OCI-LY3 (cell line): ENCODE measurements around the gene ARHGEF28.
A peak's percentile ranks its signal among the peaks of the same experiment; 100 is the strongest.

Experiments used
- H2AFZ ChIP-seq: fragments of 200-600, 300-600 bp; shearing (Covaris generic); 2 replicates; pipeline ENCODE4 v1.6.0; 2014; ENCODE audit warnings: antibody characterized with exemption, low read depth, low read length
- H3K27ac ChIP-seq: fragments of 200-600, 300-600 bp; sonication (generic); 2 replicates; pipeline ENCODE4 v1.5.1; 2014; ENCODE audit warnings: mild to moderate bottlenecking, low read length, moderate library complexity, mixed read lengths
- H3K27me3 ChIP-seq: fragments of 200-600, 300-600 bp; sonication (generic); 2 replicates; pipeline ENCODE4 v1.6.1; 2014; ENCODE audit warnings: low read depth, low read length, mixed read lengths
- H3K36me3 ChIP-seq: fragments of 200-600, 300-600 bp; sonication (generic); replicated peaks from 2 replicates; pipeline ENCODE3; 2014; ENCODE audit warnings: low read depth, low read length, mixed read lengths
- H3K4me1 ChIP-seq: fragments of 300-600, 200-600 bp; sonication (generic); 2 replicates; pipeline ENCODE4 v1.6.1; 2014; ENCODE audit warnings: low read length, mixed read lengths
- H3K4me2 ChIP-seq: fragments of 200-600, 300-600 bp; sonication (generic); 2 replicates; pipeline ENCODE4 v1.6.1; 2014; ENCODE audit warnings: low read length, mixed read lengths
- H3K4me3 ChIP-seq: fragments of 300-600, 200-600 bp; sonication (generic); 2 replicates; pipeline ENCODE4 v1.5.1; 2014; ENCODE audit warnings: antibody characterized with exemption, mild to moderate bottlenecking, low read length, moderate library complexity
- H3K79me2 ChIP-seq: fragments of 300-600, 200-600 bp; shearing (Covaris generic); 2 replicates; pipeline ENCODE4 v1.6.1; 2014; ENCODE audit warnings: mild to moderate bottlenecking, low read length, mixed read lengths
- H3K9ac ChIP-seq: fragments of 300-600, 200-600 bp; shearing (Covaris generic); 2 replicates; pipeline ENCODE4 v1.6.0; 2014; ENCODE audit warnings: mild to moderate bottlenecking, low read length, moderate library complexity
- H3K9me3 ChIP-seq: fragments of 200-600, 300-600 bp; shearing (Covaris generic); 2 replicates; pipeline ENCODE4 v1.6.1; 2014; ENCODE audit warnings: low read length, mixed read lengths; ENCODE audit not compliant: insufficient read depth
- H4K20me1 ChIP-seq: fragments of 200-600, 300-600 bp; sonication (generic); 2 replicates; pipeline ENCODE4 v1.6.1; 2016; ENCODE audit warnings: low read length, mixed read lengths; ENCODE audit not compliant: insufficient read depth
- CTCF ChIP-seq: fragments of 200-600, 300-600 bp; sonication (generic); IDR thresholded peaks from 2 replicates; pipeline ENCODE4 v1.5.1; 2014; ENCODE audit warnings: antibody characterized with exemption, low read length, low read depth
- EZH2phosphoT487 ChIP-seq: fragments of 200-600 bp; shearing (Covaris generic); IDR thresholded peaks from 2 replicates; pipeline ENCODE4 v1.6.1; 2018; ENCODE audit warnings: antibody characterized with exemption, mixed run types, low read depth

The ARHGEF28 gene

GRCh38 chr5:73654819-73655318 lies 28.9 kb downstream of the ARHGEF28 start:
- Histone ChIP-seq H3K27ac (peak overlapping the region; percentile 80), H2AFZ (peak overlapping the region; percentile 89), H3K36me3 (no peaks in the 10 kb centered on the region), H3K9ac (no peak overlapping the region; the same call in 1 of the 2 replicates), H4K20me1 (no peaks in the 10 kb centered on the region), H3K4me3 (no peak overlapping the region; the same call in 1 of the 2 replicates), H3K4me2 (peak overlapping the region; percentile 50), H3K27me3 (no peaks in the 10 kb centered on the region), H3K4me1 (peaks cover 32% of the 10 kb centered on the region), H3K9me3 (no peaks in the 10 kb centered on the region), H3K79me2 (no peaks in the 10 kb centered on the region)
- no peak for TF ChIP-seq CTCF
- TF ChIP-seq EZH2phosphoT487: no peak

- H3K9ac ChIP-seq: no peak overlapping the region
- TF ChIP-seq EZH2phosphoT487 (no peak), CTCF (no peak)
- no peaks in the 10 kb centered on the region for H3K79me2 ChIP-seq
- no peak overlapping the region for H3K4me2 ChIP-seq
- H3K36me3 ChIP-seq: no peaks in the 10 kb centered on the region
- no peak overlapping the region for H3K4me3 ChIP-seq
- H3K27ac ChIP-seq: no peak overlapping the region
- no peaks in the 10 kb centered on the region for H4K20me1 ChIP-seq
- no peaks in the 10 kb centered on the region for H3K9me3 ChIP-seq
- no peaks in the 10 kb centered on the region for H3K27me3 ChIP-seq
- no peak overlapping the region for H2AFZ ChIP-seq
- peaks cover 32% of the 10 kb centered on the region for H3K4me1 ChIP-seq
These were observed 29.6 kb downstream of the ARHGEF28 start for GRCh38 chr5:73655521-73656160.

GRCh38 chr5:73661753-73662152 lies 35.8 kb downstream of the ARHGEF28 start:
- no peak overlapping the region for H3K4me2 ChIP-seq
- no peaks in the 10 kb centered on the region for H3K79me2 ChIP-seq
- H2AFZ ChIP-seq: no peak overlapping the region
- TF ChIP-seq CTCF (no peak), EZH2phosphoT487 (no peak)
- H3K27ac ChIP-seq: no peak overlapping the region
- H3K36me3 ChIP-seq: no peaks in the 10 kb centered on the region
- H3K9ac ChIP-seq: no peak overlapping the region
- H3K4me1 ChIP-seq: no peaks in the 10 kb centered on the region
- H3K27me3 ChIP-seq: no peaks in the 10 kb centered on the region
- no peaks in the 10 kb centered on the region for H4K20me1 ChIP-seq
- H3K4me3 ChIP-seq: no peak overlapping the region
- no peaks in the 10 kb centered on the region for H3K9me3 ChIP-seq

- Histone ChIP-seq H3K4me2 (no peak overlapping the region), H3K4me3 (no peak overlapping the region), H3K27ac (no peak overlapping the region), H3K9ac (no peak overlapping the region), H3K9me3 (no peaks in the 10 kb centered on the region), H3K4me1 (peaks cover 5% of the 10 kb centered on the region; the same call in 1 of the 2 replicates), H4K20me1 (no peaks in the 10 kb centered on the region), H3K36me3 (no peaks in the 10 kb centered on the region), H3K79me2 (no peaks in the 10 kb centered on the region), H2AFZ (no peak overlapping the region), H3K27me3 (no peaks in the 10 kb centered on the region)
- TF ChIP-seq CTCF: no peak
- TF ChIP-seq EZH2phosphoT487: no peak
These were observed 37.3 kb downstream of the ARHGEF28 start for GRCh38 chr5:73663161-73663859.
